ENCODE results near the gene TMC4.

The TMC4 gene

DNA sequence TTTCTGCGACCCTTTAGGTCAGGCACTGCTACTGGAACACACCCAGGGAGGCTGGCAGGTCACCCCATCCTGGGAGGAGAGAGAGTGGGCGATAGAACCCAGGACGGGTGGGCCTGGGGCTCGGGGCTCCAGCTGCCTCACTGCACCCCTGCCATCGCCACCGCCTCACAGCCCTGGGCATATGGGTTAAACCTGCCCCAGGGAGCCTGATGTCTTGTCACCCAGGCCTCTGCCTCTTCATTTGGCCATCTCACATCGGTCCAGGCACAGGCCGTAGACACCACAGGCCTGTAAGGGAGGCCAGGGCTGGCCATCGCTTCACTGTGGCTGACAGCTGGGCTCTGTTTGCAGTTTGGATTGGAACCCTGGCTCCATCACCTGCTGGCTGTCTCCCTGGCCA, 47.2 kb downstream of the TMC4 start:
- no peak overlapping the region for H3K4me3 Mint-ChIP-seq
- H3K27me3 Mint-ChIP-seq (ENCODE audit: low read depth, poor library complexity), result no peaks in the 10 kb centered on the region
- H3K36me3 Mint-ChIP-seq (ENCODE audit: low read depth), result peaks cover 36% of the 10 kb centered on the region
- H3K27ac Mint-ChIP-seq, result no peak overlapping the region
- no peaks in the 10 kb centered on the region for H3K4me1 Mint-ChIP-seq
- DNase-seq, result no peak
- no peaks in the 10 kb centered on the region for H3K9me3 Mint-ChIP-seq
- TF ChIP-seq, protein P1, sequence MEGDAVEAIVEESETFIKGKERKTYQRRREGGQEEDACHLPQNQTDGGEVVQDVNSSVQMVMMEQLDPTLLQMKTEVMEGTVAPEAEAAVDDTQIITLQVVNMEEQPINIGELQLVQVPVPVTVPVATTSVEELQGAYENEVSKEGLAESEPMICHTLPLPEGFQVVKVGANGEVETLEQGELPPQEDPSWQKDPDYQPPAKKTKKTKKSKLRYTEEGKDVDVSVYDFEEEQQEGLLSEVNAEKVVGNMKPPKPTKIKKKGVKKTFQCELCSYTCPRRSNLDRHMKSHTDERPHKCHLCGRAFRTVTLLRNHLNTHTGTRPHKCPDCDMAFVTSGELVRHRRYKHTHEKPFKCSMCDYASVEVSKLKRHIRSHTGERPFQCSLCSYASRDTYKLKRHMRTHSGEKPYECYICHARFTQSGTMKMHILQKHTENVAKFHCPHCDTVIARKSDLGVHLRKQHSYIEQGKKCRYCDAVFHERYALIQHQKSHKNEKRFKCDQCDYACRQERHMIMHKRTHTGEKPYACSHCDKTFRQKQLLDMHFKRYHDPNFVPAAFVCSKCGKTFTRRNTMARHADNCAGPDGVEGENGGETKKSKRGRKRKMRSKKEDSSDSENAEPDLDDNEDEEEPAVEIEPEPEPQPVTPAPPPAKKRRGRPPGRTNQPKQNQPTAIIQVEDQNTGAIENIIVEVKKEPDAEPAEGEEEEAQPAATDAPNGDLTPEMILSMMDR (IDR thresholded peaks at IDR 0.05), result no peak

DNA sequence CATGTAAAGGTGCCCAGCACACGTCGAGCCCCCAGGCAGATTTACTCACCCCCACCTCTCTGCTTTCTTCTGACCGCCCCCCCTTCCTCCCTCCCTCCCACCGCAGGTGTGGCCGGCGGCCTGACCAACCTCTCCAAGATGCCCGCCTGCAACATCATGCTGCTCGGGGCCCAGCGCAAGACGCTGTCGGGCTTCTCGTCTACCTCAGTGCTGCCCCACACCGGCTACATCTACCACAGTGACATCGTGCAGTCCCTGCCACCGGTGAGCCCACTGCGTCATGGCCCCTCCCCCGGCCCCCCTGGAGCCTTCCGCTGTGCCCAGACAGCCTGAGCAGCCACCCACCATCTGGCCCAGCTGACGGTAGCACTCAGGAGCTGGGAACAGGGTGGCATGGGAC, 48.6 kb downstream of the TMC4 start:
- peaks cover 43% of the 10 kb centered on the region for H3K36me3 Mint-ChIP-seq (ENCODE audit: low read depth)
- TF ChIP-seq, protein P1 (IDR thresholded peaks at IDR 0.05), result no peak
- H3K27ac Mint-ChIP-seq, result no peak overlapping the region
- no peak for DNase-seq
- H3K27me3 Mint-ChIP-seq (ENCODE audit: low read depth, poor library complexity), result no peaks in the 10 kb centered on the region
- no peaks in the 10 kb centered on the region for H3K9me3 Mint-ChIP-seq
- no peaks in the 10 kb centered on the region for H3K4me1 Mint-ChIP-seq
- H3K4me3 Mint-ChIP-seq, result no peak overlapping the region

DNA sequence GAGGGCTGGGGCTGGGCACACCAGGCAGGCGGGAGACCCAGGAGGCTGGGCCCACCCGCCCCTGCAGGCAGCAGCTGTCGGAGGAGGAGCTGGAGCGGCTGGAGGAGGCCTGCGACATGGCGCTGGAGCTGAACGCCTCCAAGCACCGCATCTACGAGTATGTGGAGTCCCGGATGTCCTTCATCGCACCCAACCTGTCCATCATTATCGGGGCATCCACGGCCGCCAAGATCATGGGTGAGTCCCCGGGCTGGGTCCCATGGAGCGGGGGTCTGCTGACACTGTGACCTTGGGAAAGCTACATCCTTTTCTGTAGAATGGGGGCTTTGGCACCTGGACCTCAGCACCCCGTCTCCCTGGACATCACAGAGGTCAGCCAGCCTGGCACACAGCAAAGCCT, 49.3 kb downstream of the TMC4 start:
- DNase-seq, result no peak
- no peaks in the 10 kb centered on the region for H3K9me3 Mint-ChIP-seq
- H3K27me3 Mint-ChIP-seq (ENCODE audit: low read depth, poor library complexity), result no peaks in the 10 kb centered on the region
- no peak overlapping the region for H3K4me3 Mint-ChIP-seq
- H3K36me3 Mint-ChIP-seq (ENCODE audit: low read depth), result peaks cover 45% of the 10 kb centered on the region
- TF ChIP-seq, protein P1 (IDR thresholded peaks at IDR 0.05), result no peak
- H3K4me1 Mint-ChIP-seq, result no peaks in the 10 kb centered on the region
- H3K27ac Mint-ChIP-seq, result no peak overlapping the region

DNA sequence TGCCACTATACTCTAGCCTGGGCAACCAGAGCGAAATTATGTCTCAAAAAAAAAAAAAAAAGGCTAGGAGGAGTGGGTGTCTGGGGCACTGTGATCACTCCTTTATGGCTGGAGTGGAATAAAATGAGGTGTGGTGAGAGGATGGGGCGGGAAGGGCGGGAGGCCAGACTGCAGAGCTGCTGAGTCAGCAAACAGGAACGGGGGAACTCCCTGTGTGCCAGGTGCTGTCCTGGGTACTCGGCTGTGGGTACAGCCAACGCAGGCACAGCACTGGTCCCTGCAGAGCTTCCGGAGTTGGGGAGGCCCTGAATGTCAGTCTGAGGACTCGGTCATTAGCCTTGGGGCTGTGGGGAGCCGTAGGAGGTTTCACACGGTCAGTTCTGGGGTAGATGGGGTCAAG, 51.7 kb downstream of the TMC4 start:
- H3K9me3 Mint-ChIP-seq, result no peaks in the 10 kb centered on the region
- no peak overlapping the region for H3K4me3 Mint-ChIP-seq
- TF ChIP-seq, protein P1 (IDR thresholded peaks at IDR 0.05), result no peak
- H3K27me3 Mint-ChIP-seq (ENCODE audit: low read depth, poor library complexity), result peaks cover 3% of the 10 kb centered on the region
- peaks cover 46% of the 10 kb centered on the region for H3K36me3 Mint-ChIP-seq (ENCODE audit: low read depth)
- DNase-seq, result no peak
- peaks cover 11% of the 10 kb centered on the region for H3K4me1 Mint-ChIP-seq
- no peak overlapping the region for H3K27ac Mint-ChIP-seq

DNA sequence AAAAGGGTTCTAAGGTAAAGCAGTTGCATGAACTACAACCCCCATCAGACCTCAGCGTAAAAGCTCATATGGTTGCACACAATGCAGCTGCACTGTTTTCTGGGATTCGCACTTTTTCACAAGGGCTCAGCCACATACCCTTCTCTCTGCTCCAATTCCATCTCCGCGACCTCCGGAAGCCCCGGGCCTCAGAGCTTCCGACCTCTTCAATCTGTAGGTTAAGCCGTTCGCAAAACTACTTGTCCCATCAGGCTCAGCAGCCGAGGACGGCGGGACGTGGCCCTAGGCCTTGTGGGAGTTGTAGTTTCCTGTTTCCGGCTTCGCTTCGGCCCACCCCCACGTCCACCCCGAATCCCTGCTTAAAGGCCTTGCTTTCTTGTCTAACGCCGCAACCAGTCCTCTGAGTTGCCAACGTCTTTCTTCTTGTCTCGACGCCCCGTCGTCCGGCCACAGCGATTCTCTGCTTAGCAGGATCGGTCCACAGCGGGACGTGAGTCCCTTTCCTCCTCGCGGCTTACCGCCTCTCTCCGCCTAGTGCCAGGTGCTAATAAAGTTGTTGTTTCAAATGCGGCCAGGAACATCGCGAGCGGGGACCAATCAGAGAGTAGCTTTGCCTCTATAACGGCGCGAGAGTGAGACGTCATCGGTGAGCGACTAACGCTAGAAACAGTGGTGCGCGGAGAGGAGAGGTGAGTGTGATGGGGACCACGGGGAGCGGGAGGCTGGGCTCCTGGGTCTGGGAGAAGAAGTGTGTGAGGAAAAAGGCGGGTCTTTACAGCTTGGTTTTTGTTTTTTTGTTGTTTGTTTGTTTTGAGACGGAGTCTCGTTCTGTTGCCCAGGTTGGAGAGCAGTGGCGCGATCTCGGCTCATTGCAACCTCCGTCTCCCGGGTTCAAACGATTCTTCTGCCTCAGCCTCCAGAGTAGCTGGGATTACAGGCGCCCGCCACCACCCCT, 57.6 kb downstream of the TMC4 start, which contains the start of the genes PRPF31 and TFPT:
TSS of gene PRPF31 (plus strand) at position 646 of the 955 bp plus-strand sequence. CDS start 2,525 bp downstream, outside the sequence.
TSS of gene TFPT (minus strand) at position 549 of the 955 bp plus-strand sequence. CDS start at position 161, 388 bp downstream.
- peak within 1 kb of the TSS; percentile 99 for H3K4me3 Mint-ChIP-seq
- peaks cover 31% of the 10 kb centered on the region for H3K36me3 Mint-ChIP-seq (ENCODE audit: low read depth)

More for the DNA sequence above, 57.6 kb downstream of the TMC4 start, which contains the start of the genes PRPF31 and TFPT:
- peaks cover 3% of the 10 kb centered on the region for H3K27me3 Mint-ChIP-seq (ENCODE audit: low read depth, poor library complexity)
- TF ChIP-seq, protein P1 (IDR thresholded peaks at IDR 0.05), result no peak
- peaks cover 35% of the 10 kb centered on the region for H3K4me1 Mint-ChIP-seq
- H3K27ac Mint-ChIP-seq, result peak within 1 kb of the TSS; percentile 97
- peak; percentile 93 for DNase-seq
- H3K9me3 Mint-ChIP-seq, result no peaks in the 10 kb centered on the region
